GM10847 (cell line): ENCODE data around the gene CNTD1.

Experiments
- POLR2A ChIP-seq: IDR thresholded peaks from 2 replicates; pipeline ENCODE4 v1.6.1; 2011; ENCODE audit not compliant: insufficient read length; ENCODE audit errors: extremely low read depth

Gene CNTD1

GRCh38 chr17:42821176-42821575 lies 22.5 kb downstream of the CNTD1 start:
- TF ChIP-seq POLR2A: no peak

DNA sequence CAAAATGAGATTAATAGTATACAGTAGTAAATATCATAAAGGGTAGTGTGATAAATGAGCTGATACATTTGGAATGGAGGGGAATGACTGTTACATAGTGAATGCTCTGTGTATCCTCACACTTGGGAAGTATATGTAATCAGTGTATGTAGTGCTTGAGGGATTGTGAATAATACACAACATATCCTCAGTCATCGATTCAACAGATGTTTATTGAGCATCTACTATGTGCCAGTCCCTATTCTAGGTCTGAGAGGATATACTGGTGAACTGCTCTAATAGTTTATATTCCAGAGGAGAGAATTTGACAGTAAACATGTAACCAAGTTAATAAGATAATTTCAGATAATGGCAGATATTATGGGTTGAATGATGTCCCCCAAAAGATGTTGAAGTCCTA lies 28.8 kb downstream of the CNTD1 start:
- no peak for TF ChIP-seq POLR2A

DNA sequence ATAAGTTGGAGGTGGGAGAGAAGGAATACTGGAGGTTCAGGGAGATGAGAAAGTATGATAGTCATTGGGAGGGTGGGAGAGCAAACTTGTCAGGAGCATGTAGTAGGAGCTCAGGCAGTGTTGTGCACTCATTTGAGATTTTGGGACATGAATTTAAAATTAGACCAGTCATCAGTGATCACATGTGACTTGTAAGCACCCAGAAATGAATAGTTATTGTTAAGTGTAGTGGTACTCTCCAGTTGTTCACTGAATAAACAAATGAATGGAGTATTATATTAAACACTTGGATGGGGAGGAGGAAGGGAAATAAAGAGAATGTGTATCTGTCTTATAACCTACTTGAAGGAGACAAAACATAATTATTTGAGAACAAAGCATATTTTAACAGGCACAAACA lies 32.3 kb downstream of the CNTD1 start:
- TF ChIP-seq POLR2A: no peak

- no peak for TF ChIP-seq POLR2A
These were observed 33.7 kb downstream of the CNTD1 start for GRCh38 chr17:42832213-42832933.

GRCh38 chr17:42832934-42833766 lies 34.5 kb downstream of the CNTD1 start, which contains the start of gene PSME3:
Gene PSME3 (plus strand): TSS chr17:42833397. CDS start chr17:42833632, 235 bp downstream.
- peak; percentile 87 for TF ChIP-seq POLR2A

- no peak for TF ChIP-seq POLR2A
These were observed 35.2 kb downstream of the CNTD1 start for GRCh38 chr17:42833767-42834422.

DNA sequence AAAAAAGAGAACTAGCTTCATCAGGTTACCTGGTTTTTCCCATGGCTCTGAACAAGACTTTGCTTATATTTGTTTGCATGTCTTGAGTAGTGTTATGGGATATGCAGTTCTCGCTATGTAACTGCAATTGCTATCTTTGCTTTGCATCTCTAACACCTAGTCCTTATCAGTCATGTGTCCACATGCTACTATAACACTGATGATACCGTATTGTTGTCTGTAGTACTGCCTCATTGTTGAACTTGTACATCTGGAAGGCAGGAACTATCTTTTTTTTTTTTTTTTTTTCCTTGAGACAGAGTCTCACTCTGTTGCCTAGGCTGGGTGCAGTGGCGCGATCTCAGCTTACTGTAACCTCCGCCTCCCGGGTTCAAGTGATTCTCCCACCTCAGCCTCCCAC lies 37.1 kb downstream of the CNTD1 start:
- no peak for TF ChIP-seq POLR2A

- no peak for TF ChIP-seq POLR2A
These were observed 43.5 kb downstream of the CNTD1 start for GRCh38 chr17:42841975-42842685.

DNA sequence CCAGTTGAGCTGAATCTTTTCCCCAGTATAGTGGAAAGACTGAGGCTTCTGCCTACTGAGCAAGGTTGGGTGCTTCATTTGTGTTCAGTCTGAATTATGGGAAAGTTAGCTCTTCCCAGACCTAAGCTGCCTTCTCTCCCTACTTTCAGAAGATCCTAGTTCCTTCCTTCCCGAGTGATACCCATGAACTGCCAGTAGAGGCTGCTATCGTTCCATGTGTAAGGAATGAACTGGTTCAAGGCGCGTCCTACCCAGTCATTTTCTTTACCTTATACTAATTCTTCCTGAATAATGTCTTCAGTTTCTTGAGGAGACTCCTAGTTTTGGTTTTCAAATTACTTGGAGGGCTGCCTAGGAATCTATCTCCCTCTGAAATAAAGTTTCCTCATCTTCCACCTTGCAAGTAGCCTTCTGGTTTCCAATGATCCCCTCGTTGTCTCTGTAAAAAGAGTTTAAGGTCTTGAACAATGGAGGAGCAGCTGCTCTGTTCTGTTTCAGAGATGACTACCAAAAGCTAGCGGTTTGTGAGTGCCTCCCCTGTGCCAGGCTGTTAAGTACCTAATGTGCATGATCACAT lies 44.8 kb downstream of the CNTD1 start:
- TF ChIP-seq POLR2A: no peak

- TF ChIP-seq POLR2A: no peak
These were observed 45.6 kb downstream of the CNTD1 start, which contains the start of gene AOC2 for GRCh38 chr17:42844271-42844670. Gene AOC2 (plus strand): TSS chr17:42844580. CDS start chr17:42844627, 47 bp downstream.

GRCh38 chr17:42844761-42845555 lies 46.3 kb downstream of the CNTD1 start:
- no peak for TF ChIP-seq POLR2A

- no peak for TF ChIP-seq POLR2A
These were observed 46.9 kb downstream of the CNTD1 start for GRCh38 chr17:42845556-42845917.

DNA sequence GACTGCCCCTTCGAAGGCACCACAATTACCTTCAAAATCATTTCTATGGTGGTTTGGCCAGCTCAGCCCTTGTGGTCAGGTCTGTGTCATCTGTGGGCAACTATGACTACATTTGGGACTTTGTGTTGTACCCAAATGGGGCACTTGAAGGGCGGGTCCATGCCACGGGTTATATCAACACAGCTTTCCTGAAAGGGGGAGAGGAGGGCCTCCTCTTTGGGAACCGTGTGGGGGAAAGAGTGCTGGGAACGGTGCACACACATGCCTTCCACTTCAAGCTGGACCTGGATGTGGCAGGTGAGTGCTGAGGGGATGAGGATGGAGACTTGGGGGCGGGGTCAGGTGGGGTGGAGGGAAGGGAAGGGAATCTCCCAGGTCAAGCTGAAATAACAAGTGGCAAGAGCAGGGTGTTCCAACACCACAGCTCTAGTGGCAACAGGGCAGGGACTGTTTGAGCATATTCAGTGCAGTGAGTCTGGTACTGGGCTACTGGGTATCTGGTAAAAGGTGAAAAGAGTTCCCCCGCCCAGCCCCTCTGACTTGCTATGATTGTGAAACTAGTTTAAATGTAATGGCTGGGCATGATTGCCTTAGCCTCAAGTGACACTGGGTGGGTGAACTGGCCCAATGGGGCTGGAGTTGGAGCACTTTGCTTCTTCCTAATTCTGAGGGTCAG lies 47.4 kb downstream of the CNTD1 start:
- TF ChIP-seq POLR2A: no peak
